DND-41 (cell line): ENCODE results near the gene PLEKHA6.

Experiments used
- ATAC-seq: fragments of 200-7000 bp; cut with Tn5 transposase; 3 replicates; pipeline ENCODE4 v1.9.1; 2021; ENCODE audit warnings: low read depth; ENCODE audit not compliant: insufficient read depth
- DNase-seq: peaks from one replicate; pipeline ENCODE4 v3.0.0-alpha.2; 2020
- H2AFZ ChIP-seq: 2 replicates; pipeline ENCODE4 v1.6.0; 2012; ENCODE audit warnings: low read depth, low read length
- H3K27ac ChIP-seq: 2 replicates; pipeline ENCODE4 v1.5.1; 2012; ENCODE audit warnings: low read length, inconsistent platforms
- H3K27me3 ChIP-seq: fragments of 200-600 bp; sonication (generic); 2 replicates; pipeline ENCODE4 v1.6.0; 2012; ENCODE audit warnings: low read length, mild to moderate bottlenecking, inconsistent platforms; ENCODE audit not compliant: insufficient read depth, poor library complexity
- H3K36me3 ChIP-seq: 2 replicates; pipeline ENCODE4 v1.5.1; 2012; ENCODE audit warnings: low read length, inconsistent platforms; ENCODE audit not compliant: insufficient read depth
- H3K4me1 ChIP-seq: 2 replicates; pipeline ENCODE4 v1.5.1; 2012; ENCODE audit warnings: mild to moderate bottlenecking, low read length; ENCODE audit not compliant: insufficient read depth
- H3K4me2 ChIP-seq: 2 replicates; pipeline ENCODE4 v1.6.0; 2012; ENCODE audit warnings: mild to moderate bottlenecking, moderate library complexity, low read length, inconsistent platforms; ENCODE audit not compliant: insufficient read depth
- H3K4me3 ChIP-seq, 2 experiments: fragments of 200-600 bp in 1 of 2; shearing (Covaris generic) in 1 of 2; 2 replicates each; pipeline ENCODE4 v1.5.1; 2012 to 2016; ENCODE audit warnings: inconsistent platforms in 2 of 2, low read length in 2 of 2, mild to moderate bottlenecking in 2 of 2, low read depth in 1 of 2, moderate library complexity in 1 of 2
- H3K79me2 ChIP-seq: 2 replicates; pipeline ENCODE4 v1.6.0; 2012; ENCODE audit warnings: low read length, inconsistent platforms; ENCODE audit not compliant: insufficient read depth
- H3K9ac ChIP-seq: 2 replicates; pipeline ENCODE4 v1.6.0; 2012; ENCODE audit warnings: low read depth, mild to moderate bottlenecking, inconsistent platforms, low read length, moderate library complexity
- H3K9me3 ChIP-seq: 2 replicates; pipeline ENCODE4 v1.5.1; 2012; ENCODE audit warnings: low read length, moderate library complexity, mild to moderate bottlenecking, inconsistent platforms; ENCODE audit not compliant: insufficient read depth, severe bottlenecking
- H4K20me1 ChIP-seq: 2 replicates; pipeline ENCODE4 v1.6.0; 2012; ENCODE audit warnings: low read length; ENCODE audit not compliant: insufficient read depth
- EZH2 ChIP-seq: IDR thresholded peaks from 3 replicates; pipeline ENCODE4 v1.6.1; 2012; ENCODE audit warnings: borderline replicate concordance, low read depth, mild to moderate bottlenecking, moderate library complexity, low read length, inconsistent platforms; ENCODE audit not compliant: severe bottlenecking
- TF ChIP-seq, protein P1 (sequence below): IDR thresholded peaks from 2 replicates; pipeline ENCODE4 v1.5.1; 2012; ENCODE audit warnings: borderline replicate concordance, low read length, moderate library complexity, mild to moderate bottlenecking; ENCODE audit not compliant: poor library complexity, severe bottlenecking; ENCODE audit errors: extremely low read depth

Gene PLEKHA6

DNA sequence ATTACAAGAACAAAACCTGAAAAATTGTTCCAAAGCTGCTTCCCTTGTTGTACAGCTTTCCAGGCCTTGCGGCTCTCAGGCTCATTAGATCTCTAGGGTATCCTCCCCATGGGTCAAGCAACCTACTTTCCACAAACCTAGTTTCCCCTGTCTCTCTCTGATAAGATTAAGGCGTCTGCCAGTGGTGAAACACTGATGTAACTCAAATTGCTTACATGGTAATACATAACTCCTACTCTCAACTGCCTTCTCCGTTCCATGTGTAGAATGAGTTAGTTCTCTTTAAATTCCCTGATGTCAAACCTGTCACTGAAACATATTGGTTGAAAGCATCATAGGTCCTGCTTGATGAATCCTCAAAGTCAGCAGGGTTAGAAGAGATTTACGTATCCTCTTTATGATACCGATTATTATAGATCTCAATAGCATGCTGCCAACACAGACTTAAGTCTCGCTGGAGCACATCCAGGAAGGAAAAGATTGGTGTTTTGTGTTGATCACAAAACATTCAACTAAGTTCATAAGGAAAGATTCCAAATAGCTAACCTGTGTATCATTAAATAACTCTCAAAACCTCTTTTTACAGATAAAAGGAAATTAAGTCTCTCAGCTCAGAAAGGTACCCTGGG lies 41.3 kb upstream of the PLEKHA6 start:
- H3K79me2 ChIP-seq, result peaks cover 52% of the 10 kb centered on the region
- H3K36me3 ChIP-seq, result peaks cover 96% of the 10 kb centered on the region
- no peaks in the 10 kb centered on the region for H3K27me3 ChIP-seq
- DNase-seq (no peak), ATAC-seq (no peak)
- no peak overlapping the region for H3K4me2 ChIP-seq
- H4K20me1 ChIP-seq, result peaks cover 47% of the 10 kb centered on the region
- H3K4me3 ChIP-seq, result no peak overlapping the region
- H3K27ac ChIP-seq, result no peak overlapping the region
- H3K9me3 ChIP-seq, result no peaks in the 10 kb centered on the region
- no peak overlapping the region for H2AFZ ChIP-seq
- peaks cover 19% of the 10 kb centered on the region for H3K4me1 ChIP-seq
- no peak overlapping the region for H3K9ac ChIP-seq
- TF ChIP-seq, protein P1, sequence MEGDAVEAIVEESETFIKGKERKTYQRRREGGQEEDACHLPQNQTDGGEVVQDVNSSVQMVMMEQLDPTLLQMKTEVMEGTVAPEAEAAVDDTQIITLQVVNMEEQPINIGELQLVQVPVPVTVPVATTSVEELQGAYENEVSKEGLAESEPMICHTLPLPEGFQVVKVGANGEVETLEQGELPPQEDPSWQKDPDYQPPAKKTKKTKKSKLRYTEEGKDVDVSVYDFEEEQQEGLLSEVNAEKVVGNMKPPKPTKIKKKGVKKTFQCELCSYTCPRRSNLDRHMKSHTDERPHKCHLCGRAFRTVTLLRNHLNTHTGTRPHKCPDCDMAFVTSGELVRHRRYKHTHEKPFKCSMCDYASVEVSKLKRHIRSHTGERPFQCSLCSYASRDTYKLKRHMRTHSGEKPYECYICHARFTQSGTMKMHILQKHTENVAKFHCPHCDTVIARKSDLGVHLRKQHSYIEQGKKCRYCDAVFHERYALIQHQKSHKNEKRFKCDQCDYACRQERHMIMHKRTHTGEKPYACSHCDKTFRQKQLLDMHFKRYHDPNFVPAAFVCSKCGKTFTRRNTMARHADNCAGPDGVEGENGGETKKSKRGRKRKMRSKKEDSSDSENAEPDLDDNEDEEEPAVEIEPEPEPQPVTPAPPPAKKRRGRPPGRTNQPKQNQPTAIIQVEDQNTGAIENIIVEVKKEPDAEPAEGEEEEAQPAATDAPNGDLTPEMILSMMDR, result no peak
- TF ChIP-seq EZH2, result no peak

DNA sequence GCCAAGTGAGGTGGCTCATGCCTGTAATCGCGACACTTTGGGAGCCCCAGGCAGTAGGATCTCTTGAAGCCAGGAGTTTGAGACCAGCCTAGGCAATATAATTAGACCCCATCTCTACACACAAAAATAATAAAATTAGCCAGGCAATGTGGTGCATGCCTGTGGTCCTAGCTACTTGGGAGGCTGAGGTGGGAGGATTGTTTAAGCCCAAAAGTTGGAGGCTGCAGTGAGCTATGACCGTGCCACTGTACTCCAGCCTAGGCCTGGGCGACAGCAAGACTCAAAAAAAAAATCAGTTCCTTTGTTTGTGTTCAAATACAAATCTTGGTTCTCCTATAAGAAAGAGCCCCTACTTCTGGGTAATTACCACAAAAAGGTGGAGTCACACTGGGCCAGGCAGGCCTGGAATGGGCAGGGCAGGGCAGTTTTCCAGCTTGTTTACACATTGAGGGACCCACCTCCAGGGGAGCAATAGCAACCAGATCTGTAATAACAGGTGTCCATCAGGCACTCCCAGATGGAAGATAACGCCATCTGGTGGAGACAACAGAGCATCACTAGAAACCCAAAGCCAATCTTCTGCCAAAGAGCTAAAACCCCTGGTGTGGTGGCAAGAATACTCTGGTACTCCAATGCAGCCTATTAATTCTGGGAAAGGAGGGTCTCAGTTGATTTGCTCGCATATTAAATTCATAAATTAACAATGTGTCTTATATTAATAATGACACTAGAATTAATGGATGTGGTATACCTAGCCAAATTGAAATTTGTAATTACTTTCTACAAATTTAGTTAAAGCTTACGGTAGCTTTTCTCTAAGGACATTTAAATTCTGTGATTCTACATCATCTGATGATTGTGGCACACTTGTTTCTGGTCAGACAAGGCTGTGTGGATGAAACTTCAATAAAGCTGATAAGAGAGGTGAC lies 38.7 kb upstream of the PLEKHA6 start:
- no peak overlapping the region for H3K27ac ChIP-seq
- peaks cover 72% of the 10 kb centered on the region for H3K36me3 ChIP-seq
- H3K4me2 ChIP-seq, result no peak overlapping the region

DNA sequence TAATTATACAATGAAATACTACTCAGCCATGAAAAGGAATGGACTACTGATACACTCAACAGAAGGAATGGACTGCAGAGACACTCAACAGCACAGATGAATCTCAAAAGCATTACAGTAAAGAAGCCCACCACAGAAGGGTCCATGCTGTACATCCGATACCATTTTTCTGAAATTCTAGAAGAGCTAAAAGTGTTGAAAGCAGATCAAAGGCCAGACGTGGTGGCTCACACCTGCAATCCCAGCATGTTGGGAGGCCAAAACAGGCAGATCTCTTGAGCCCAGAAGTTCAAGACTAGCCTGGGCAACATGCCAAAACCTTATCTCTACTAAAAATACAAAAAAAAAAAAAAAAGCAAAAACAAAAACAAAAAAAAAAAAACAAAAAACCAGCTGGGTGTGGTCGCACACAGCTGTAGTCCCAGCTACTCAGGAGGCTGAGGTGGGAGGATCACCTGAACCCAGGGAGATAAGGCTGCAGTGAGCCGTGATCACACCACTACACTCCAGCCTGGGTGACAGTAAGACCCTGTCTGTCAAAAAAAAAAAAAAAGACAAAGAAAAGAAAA lies 36.4 kb upstream of the PLEKHA6 start:
- no peaks in the 10 kb centered on the region for H3K9me3 ChIP-seq
- no peaks in the 10 kb centered on the region for H3K4me1 ChIP-seq
- H4K20me1 ChIP-seq, result peaks cover 10% of the 10 kb centered on the region
- H3K36me3 ChIP-seq, result peaks cover 48% of the 10 kb centered on the region
- H3K27ac ChIP-seq, result no peak overlapping the region
- no peak overlapping the region for H3K4me2 ChIP-seq
- TF ChIP-seq EZH2, result no peak
- TF ChIP-seq, protein P1, result no peak
- H3K79me2 ChIP-seq, result peaks cover 6% of the 10 kb centered on the region; the same call in 1 of the 2 replicates
- DNase-seq (no peak), ATAC-seq (no peak)
- H2AFZ ChIP-seq, result no peak overlapping the region
- H3K9ac ChIP-seq, result no peak overlapping the region
- no peaks in the 10 kb centered on the region for H3K27me3 ChIP-seq
- no peak overlapping the region for H3K4me3 ChIP-seq

More for the DNA sequence above, 38.7 kb upstream of the PLEKHA6 start:
- Histone ChIP-seq H2AFZ (no peak overlapping the region), H3K9ac (no peak overlapping the region), H3K27me3 (no peaks in the 10 kb centered on the region), H3K9me3 (no peaks in the 10 kb centered on the region), H3K4me1 (no peaks in the 10 kb centered on the region), H3K79me2 (peaks cover 27% of the 10 kb centered on the region), H4K20me1 (peaks cover 24% of the 10 kb centered on the region), H3K4me3 (no peak overlapping the region)
- ATAC-seq (peak; percentile 94), DNase-seq (peak; percentile 70)
- TF ChIP-seq, protein P1, result peak; percentile 89
- no peak for TF ChIP-seq EZH2
